Mucosa of stomach (tissue), 1 donor: ENCODE data around the gene PLEKHH3.
A peak's percentile ranks its signal among the peaks of the same experiment; 100 is the strongest.
"Not testable (repeated sequence)": the region's sequence is repeated elsewhere in the genome, so short reads cannot be mapped to it uniquely, and the experiment has no call there.

Experiments
- H3K27me3 ChIP-seq: one replicate; pipeline ENCODE4 v1.7.0; 2013; ENCODE audit warnings: mild to moderate bottlenecking, low read length; ENCODE audit not compliant: control insufficient read depth, insufficient read depth
- H3K36me3 ChIP-seq: one replicate; pipeline ENCODE4 v1.7.0; 2013; ENCODE audit warnings: low read length; ENCODE audit not compliant: control insufficient read depth, insufficient read depth
- H3K4me1 ChIP-seq: one replicate; pipeline ENCODE4 v1.7.0; 2013; ENCODE audit warnings: mild to moderate bottlenecking, low read length; ENCODE audit not compliant: control insufficient read depth, insufficient read depth
- H3K4me3 ChIP-seq: one replicate; pipeline ENCODE4 v1.7.0; 2013; ENCODE audit warnings: low read length
- H3K9ac ChIP-seq: one replicate; pipeline ENCODE4 v1.7.0; 2013; ENCODE audit warnings: mild to moderate bottlenecking, low read length, moderate library complexity
- H3K9me3 ChIP-seq: one replicate; pipeline ENCODE4 v1.7.0; 2013; ENCODE audit warnings: mild to moderate bottlenecking, low read length, moderate library complexity; ENCODE audit not compliant: control insufficient read depth
- donor health status: Pancreatic carcinoma.

PLEKHH3 gene

DNA sequence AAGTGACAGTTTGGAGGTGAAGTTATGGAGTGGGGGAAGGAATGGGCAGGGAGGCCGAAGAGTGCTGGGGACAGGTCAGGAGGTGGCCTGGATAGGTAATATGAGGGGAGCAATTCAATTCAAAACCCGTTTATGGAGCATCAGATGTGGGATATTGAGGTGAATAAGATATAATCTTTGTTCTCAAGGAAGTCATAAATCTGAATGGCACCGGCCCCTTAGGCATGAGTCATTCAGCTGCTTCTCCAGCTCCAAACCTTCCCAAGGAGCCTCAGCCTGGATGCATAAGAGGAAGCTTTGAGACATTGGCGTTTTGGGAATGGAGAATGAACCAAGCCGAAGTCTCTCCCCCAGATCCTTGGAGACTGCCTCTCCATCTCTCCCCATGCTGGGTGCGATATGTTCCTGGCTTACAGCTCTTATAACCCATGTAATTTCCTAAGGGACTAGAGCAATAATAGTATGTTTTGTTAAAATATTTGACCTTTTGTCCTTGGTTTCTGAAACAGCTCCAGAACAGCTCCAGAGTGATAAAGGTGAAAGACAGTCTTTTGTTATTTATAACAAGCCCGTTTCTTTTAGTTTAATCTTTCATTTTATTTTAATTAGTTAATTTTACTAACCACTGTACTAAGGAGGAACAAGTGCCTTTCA lies 16.0 kb downstream of the PLEKHH3 start:
- Histone ChIP-seq H3K4me1 (peaks cover 10% of the 10 kb centered on the region), H3K36me3 (no peaks in the 10 kb centered on the region), H3K9ac (no peak overlapping the region), H3K9me3 (no peaks in the 10 kb centered on the region), H3K27me3 (no peaks in the 10 kb centered on the region), H3K4me3 (no peak overlapping the region)

DNA sequence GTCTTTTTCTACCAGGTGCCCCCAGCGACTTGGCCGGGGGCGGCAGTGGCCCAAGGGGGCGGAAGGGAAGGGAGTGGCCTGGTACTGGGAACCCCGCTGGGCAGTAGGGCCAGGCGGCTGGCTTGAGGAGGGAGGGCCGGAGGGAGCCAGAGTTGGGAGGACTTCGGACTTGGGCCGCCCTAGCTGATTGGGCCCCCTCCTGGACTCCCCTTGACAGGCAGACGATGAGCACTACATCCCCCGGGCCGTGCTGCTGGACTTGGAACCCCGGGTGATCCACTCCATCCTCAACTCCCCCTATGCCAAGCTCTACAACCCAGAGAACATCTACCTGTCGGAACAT lies 16.9 kb downstream of the PLEKHH3 start:
- H3K9ac ChIP-seq, result peak overlapping the region; percentile 71

DNA sequence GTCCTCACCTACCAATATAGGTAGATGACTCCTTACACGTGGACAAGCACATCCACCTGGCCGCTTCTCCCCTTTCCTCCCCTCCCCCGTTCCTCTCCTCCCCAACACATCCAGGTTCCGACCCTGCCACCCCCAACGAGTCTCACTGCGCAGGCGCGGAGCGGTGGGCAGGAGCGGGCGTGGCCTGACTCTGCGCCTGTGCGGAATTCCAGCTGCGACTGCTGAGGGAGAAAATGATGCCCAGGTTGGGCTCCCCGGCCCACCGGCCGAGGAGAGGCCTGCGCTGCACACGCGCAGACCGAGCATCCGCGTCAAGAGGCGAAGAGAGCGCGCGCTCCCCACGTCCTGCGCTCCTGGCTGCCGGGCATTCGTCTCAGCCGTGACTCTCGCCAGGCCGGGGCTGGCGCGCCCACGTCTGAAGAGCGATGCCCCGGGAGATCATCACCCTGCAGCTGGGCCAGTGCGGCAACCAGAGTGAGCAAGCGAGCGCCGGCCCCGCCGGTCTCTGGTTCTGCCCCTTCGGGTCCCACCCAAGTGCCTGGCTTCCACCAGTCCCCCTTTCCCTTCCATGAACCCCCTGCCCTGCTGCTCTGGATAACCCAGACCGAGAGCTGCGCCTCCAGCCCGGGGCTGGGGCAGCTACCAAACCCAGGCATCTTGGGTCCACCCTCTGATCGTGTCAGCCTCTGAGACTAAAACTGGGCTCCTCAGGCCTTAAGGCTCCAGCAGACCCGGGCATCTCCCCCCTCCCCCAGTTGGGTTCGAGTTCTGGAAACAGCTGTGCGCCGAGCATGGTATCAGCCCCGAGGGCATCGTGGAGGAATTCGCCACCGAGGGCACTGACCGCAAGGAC lies 17.5 kb downstream of the PLEKHH3 start, which contains the start of gene TUBG2:
TSS of gene TUBG2 (plus strand) at position 206 of the 853 bp plus-strand sequence. CDS start at position 426, 220 bp downstream.
- Histone ChIP-seq H3K9me3 (no peaks in the 10 kb centered on the region), H3K4me1 (peaks cover 11% of the 10 kb centered on the region), H3K27me3 (no peaks in the 10 kb centered on the region), H3K4me3 (peak within 1 kb of the TSS; percentile 57), H3K36me3 (no peaks in the 10 kb centered on the region), H3K9ac (peak within 1 kb of the TSS; percentile 71)

More for the DNA sequence above, 16.9 kb downstream of the PLEKHH3 start:
- H3K27me3 ChIP-seq, H3K4me3 ChIP-seq, H3K36me3 ChIP-seq, H3K9me3 ChIP-seq: not testable (repeated sequence)
- peaks cover 10% of the 10 kb centered on the region for H3K4me1 ChIP-seq

DNA sequence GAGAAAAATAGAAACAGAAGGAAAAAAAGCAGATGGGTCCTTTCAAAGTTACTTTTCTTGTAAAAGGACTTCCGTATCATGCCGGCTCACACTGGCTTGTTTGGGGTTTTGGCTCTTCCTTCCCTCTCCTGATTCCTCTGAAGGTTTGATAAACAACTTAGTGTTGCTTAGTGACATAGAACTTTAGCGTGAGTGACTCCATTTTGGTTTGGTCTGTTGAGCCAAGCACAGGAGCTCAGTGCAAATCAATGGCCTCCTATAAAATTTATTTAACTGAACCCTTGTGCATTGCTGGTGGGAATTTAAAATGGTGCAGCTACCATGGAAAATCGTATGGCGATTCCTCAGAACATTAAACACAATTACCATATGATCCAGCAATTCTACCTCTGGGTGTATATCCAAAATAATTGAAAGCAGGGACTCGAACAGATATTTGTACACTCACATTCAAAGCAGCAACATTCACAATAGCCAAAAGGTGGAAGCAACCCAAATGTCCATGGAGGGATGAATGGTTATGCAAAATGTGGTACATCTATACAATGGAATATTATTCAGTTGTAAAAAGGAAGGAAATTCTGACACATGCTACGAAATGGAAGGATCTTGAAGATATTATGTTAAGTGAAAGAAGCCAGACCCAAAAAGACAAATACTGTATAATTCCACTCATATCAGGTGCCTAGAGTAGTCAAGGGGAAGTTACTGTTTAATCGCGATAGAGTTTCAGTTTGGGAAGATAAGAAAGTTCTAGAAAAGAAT lies 18.8 kb downstream of the PLEKHH3 start:
- no peak overlapping the region for H3K4me3 ChIP-seq
- H3K9ac ChIP-seq, result no peak overlapping the region
- H3K27me3 ChIP-seq, result peaks cover 8% of the 10 kb centered on the region
- no peaks in the 10 kb centered on the region for H3K9me3 ChIP-seq
- H3K4me1 ChIP-seq, result peaks cover 22% of the 10 kb centered on the region
- no peaks in the 10 kb centered on the region for H3K36me3 ChIP-seq

DNA sequence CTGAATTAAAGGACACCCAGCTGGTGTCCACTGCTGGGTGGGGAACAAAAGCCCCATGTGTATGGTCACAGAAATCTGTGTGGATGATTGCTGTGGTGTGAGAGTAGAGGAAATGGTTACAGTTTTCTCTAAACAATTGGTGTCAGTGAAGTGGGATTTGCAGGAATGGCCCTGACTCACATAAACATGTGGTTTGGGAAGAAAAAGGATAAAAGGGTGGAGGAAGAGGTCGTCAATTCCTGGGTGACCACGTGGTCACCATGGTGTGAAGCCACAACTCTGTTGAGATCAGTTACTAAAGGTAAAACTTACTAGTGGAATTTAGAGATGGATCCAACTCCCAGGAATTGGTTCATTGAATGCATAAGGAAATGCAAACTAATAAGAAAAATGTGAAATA lies 21.3 kb downstream of the PLEKHH3 start:
- Histone ChIP-seq H3K36me3 (no peaks in the 10 kb centered on the region), H3K4me1 (peaks cover 22% of the 10 kb centered on the region), H3K4me3 (no peak overlapping the region), H3K9ac (no peak overlapping the region), H3K27me3 (peaks cover 8% of the 10 kb centered on the region), H3K9me3 (no peaks in the 10 kb centered on the region)

DNA sequence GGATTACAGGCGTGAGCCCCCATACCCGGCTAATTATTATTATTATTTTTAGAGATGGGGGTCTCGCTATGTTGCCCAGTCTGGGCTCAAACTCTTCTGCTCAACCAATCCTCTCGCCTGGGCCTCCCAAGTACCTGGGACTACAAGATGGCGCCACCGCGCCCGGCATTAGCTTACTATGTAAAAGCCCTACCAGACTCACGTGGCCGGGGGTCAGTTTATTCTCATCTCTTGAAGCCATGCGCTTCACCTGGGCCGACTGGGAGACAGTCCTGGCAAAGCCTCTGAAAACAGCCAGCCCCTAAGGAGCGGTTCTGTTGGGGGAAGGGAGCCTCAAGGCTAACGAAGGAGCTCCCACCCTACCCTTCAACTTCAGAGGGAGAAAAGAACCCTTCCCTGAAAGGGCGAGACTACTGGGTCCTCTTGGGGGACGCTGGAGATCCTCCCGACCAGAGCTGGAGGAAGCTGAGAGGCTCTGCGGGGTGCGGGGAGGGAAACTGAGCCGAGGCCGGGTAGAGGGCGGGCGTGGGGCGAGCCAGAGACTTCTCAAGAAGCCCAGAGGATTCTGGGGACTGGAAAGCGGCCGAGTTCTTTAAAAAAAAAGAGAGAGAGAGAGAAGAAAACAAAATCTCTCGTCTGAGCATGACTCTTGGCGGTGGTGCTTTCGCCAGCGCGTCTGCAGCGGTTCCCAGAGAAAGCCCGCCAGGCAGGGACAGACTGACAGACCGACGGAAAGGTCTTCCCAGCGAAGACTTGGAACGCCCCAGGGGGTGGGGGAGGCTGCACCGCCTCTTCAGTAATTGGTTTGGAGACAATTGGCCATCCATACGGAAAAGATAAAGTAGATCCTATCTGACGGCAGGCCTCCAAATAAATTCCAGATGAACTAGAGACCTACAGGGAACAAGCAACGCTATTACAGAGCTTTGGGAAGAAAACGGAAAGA lies 23.3 kb downstream of the PLEKHH3 start:
- H3K4me3 ChIP-seq, result no peak overlapping the region
- H3K9ac ChIP-seq, result peak overlapping the region; percentile 72
- H3K36me3 ChIP-seq, result no peaks in the 10 kb centered on the region
- peaks cover 12% of the 10 kb centered on the region for H3K4me1 ChIP-seq
- H3K27me3 ChIP-seq, result peaks cover 8% of the 10 kb centered on the region
- H3K9me3 ChIP-seq, result no peaks in the 10 kb centered on the region

DNA sequence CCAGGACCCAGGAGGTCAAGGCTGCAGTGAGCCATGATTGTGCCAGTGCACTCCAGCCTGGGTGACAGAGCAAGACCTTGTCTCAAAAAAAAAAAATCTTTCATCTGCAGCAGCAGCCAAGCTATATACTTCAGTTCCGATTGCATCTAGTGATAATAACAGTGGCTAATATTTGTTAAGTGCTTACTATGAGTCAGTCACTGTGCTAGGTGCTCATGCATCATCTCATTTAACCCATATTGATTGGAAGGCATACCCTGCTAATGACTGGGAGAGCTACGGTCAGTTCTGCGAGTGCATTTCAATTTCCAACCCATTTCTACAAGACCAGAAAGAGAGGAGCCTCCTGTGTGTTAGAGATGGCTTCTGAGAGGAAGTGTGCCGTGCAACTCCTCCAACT lies 25.4 kb downstream of the PLEKHH3 start:
- no peaks in the 10 kb centered on the region for H3K9me3 ChIP-seq
- no peaks in the 10 kb centered on the region for H3K36me3 ChIP-seq
- peaks cover 8% of the 10 kb centered on the region for H3K27me3 ChIP-seq
- H3K4me1 ChIP-seq, result peaks cover 12% of the 10 kb centered on the region
- H3K4me3 ChIP-seq, result no peak overlapping the region
- H3K9ac ChIP-seq, result no peak overlapping the region

DNA sequence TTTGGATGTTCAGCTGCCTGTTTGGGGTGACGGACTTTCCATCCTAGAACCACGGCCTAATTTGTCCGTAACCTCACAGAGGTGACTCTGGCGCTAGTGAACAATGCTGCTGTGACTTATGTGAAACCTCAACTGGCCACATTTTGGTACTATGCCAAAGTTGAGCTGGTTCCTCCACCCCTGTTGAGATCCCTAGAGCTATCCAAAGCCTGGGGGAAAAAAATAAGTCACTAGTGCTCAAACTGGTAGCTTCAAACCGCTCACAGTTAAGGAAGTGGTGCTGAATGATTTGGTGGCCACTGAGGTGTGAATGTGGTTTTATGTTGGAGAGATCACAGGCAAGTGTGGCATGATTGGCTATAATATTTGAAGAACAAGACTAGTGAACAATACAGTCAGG lies 29.0 kb downstream of the PLEKHH3 start:
- Histone ChIP-seq H3K4me1 (no peaks in the 10 kb centered on the region), H3K27me3 (no peaks in the 10 kb centered on the region), H3K36me3 (no peaks in the 10 kb centered on the region), H3K4me3 (no peak overlapping the region), H3K9me3 (no peaks in the 10 kb centered on the region), H3K9ac (no peak overlapping the region)

DNA sequence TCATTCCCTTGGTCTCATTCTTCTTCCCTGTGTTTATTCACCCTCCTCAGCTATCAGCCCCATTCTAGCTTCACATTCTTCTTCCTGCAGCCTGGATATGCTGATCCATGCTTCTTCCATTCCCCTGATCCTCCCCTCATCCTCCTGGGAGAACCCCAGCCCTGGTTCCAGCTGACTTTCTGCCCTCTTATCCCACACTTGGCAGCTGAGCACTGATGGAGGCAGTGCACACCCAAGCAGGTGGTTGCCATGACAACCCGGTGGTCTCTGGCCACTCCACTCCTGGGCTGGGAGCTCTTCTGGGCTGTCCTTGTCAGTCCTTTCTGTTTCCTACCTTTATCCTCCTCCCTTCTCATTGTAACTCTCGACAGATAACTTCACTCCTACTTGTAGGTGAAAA lies 34.5 kb downstream of the PLEKHH3 start:
- Histone ChIP-seq H3K27me3 (no peaks in the 10 kb centered on the region), H3K4me3 (no peak overlapping the region), H3K9ac (no peak overlapping the region), H3K9me3 (no peaks in the 10 kb centered on the region), H3K36me3 (no peaks in the 10 kb centered on the region), H3K4me1 (no peaks in the 10 kb centered on the region)

DNA sequence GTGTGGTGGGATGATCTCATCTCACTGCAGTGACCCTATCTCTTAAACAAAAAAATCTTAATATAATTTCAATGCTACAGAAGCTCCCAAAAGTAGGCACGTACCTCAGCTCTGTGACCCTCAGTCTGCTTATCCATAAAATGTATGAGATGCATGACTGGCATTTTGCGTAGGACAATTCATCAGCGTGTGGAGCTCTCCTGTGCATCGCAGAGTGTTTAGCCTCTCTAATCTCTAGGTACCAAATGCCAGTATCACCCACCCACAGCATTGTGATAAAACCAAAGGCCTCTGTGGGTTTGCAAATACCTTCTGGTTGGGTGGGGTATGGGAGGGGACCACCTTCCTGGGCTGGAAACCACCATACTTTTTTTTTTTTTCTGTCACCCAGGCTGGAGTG lies 36.7 kb downstream of the PLEKHH3 start:
- no peaks in the 10 kb centered on the region for H3K4me1 ChIP-seq
- no peaks in the 10 kb centered on the region for H3K36me3 ChIP-seq
- no peak overlapping the region for H3K4me3 ChIP-seq
- no peaks in the 10 kb centered on the region for H3K9me3 ChIP-seq
- no peak overlapping the region for H3K9ac ChIP-seq
- no peaks in the 10 kb centered on the region for H3K27me3 ChIP-seq

DNA sequence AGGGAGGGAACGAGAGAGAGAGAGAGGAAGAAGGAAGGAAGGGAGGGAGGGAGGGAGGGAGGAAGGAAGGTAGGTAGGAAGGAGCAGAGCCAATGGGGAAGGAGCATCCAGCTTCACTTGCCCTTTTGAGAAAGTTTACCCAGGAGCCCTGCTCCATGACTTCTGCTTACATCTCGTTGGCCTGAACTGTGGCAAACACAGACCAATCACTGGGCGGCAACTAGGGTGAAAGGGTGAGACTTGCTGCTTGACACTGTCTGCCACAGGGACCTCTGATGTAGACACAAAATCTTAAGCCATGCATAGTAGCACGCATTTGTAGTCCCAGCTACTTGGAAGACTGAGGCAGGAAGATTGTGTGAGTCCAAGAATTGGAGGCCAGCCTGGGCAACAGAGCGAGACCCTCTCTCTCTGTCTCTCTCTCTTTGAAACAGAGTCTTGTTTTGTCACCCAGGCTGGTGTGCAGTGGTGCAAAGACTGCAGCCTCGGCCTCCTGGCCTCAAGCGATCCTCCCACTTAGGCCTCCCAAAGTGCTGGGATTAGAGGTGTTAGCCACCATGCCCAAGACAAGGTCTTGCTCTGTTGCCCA lies 37.2 kb downstream of the PLEKHH3 start:
- H3K9ac ChIP-seq, result no peak overlapping the region
- H3K36me3 ChIP-seq, result no peaks in the 10 kb centered on the region
- H3K27me3 ChIP-seq, result no peaks in the 10 kb centered on the region
- no peaks in the 10 kb centered on the region for H3K9me3 ChIP-seq
- H3K4me3 ChIP-seq, result no peak overlapping the region
- H3K4me1 ChIP-seq, result no peaks in the 10 kb centered on the region
